Activated CD4-positive, alpha-beta T cell treated with anti-CD3 and anti-CD28 coated beads, Interleukin-2, amount 10 ng/mL, durations not matched to agents 7 days and 5 days (primary cell): ENCODE measurements around the gene TMC6. TPM values are rescaled to one million over a fixed set of nuclear protein-coding genes. Genes with fewer than 3 reads are reported as not detected.

Source experiments
- CTCF ChIA-PET: fragments of 350-600 bp; sonication (Branson Sonifier 250); formaldehyde crosslinking; loops from one replicate; lab custom pipeline; 2021; ENCODE audit warnings: antibody characterized with exemption; lab: Charles Lee
- POLR2A ChIA-PET: fragments of 350-600 bp; sonication (Branson Sonifier 250); formaldehyde crosslinking; loops from one replicate; lab custom pipeline; 2021; ENCODE audit warnings: antibody characterized with exemption; lab: Charles Lee
- DNase-seq: peaks from one replicate; pipeline ENCODE4 v3.0.0-alpha.2; 2020
- H3K27ac Mint-ChIP-seq: one replicate; pipeline ENCODE4 v1.8.0; 2021; ENCODE audit warnings: mild to moderate bottlenecking, moderate library complexity, mixed read lengths
- H3K27me3 Mint-ChIP-seq: one replicate; pipeline ENCODE4 v1.8.0; 2021; ENCODE audit warnings: mixed read lengths
- H3K36me3 Mint-ChIP-seq: one replicate; pipeline ENCODE4 v1.8.0; 2021; ENCODE audit warnings: low read depth, mixed read lengths
- H3K4me1 Mint-ChIP-seq: one replicate; pipeline ENCODE4 v1.8.0; 2021; ENCODE audit warnings: mixed read lengths
- H3K4me3 Mint-ChIP-seq: one replicate; pipeline ENCODE4 v1.8.0; 2021; ENCODE audit warnings: mild to moderate bottlenecking, moderate library complexity, mixed read lengths
- H3K9me3 Mint-ChIP-seq: one replicate; pipeline ENCODE4 v1.8.0; 2021; ENCODE audit warnings: mixed read lengths
- total RNA-seq, 2 experiments: library from RNA; stranded (reverse); gene quantifications; one replicate each; pipeline ENCODE4 v1.2.3, GENCODE V29; 2021

Gene TMC6
- total RNA-seq, 2 experiments from 2014 or later = 414 to 438 TPM

DNA sequence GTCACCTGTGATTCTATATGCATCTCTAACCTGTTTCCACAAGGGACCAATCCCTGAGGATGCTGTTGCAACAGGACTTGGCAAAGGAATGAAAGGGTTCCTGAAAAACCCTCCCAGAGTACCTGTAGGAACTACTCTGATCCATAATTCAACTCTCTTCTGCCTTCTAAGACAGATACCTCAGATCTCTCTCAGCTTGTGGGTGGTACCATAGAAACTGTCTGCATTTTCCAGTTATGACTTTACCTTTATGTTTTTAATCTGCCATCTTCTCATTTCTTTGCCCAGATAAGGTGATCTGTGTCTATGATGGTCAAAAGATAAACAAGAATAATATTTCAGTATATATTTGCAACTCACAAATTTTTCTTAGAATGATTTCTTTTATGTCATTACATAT is 65.1 kb downstream of the TMC6 start:
- Mint-ChIP-seq H3K36me3 (peaks cover 14% of the 10 kb centered on the region), H3K27ac (no peak overlapping the region), H3K27me3 (no peaks in the 10 kb centered on the region), H3K4me1 (peaks cover 8% of the 10 kb centered on the region), H3K4me3 (no peak overlapping the region), H3K9me3 (no peaks in the 10 kb centered on the region)
- POLR2A ChIA-PET = no interaction called here
- CTCF ChIA-PET = no interaction called here
- DNase-seq = no peak

DNA sequence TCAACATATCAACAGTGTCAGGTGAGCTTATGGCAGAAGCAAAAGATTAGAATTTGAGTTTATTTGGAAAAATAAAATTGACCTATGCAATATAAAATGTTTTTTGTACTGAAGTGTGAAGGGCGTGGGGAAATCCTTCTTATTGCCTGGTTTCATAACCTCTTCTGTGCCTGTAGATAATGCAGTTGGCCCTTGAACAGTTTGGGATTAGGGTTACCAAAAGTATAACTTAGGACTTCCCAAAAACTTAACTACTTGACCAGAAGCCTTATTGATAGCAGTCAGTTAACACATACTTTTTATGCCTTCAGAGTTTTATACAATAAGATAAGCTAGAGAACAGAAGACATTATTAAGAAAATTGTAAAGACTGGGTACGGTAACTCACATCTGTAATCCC is 66.0 kb downstream of the TMC6 start:
- no peak for DNase-seq
- POLR2A ChIA-PET = no interaction called here
- CTCF ChIA-PET = no interaction called here

More for the DNA sequence above, 66.0 kb downstream of the TMC6 start:
- H3K27ac Mint-ChIP-seq = no peak overlapping the region
- H3K9me3 Mint-ChIP-seq = no peaks in the 10 kb centered on the region
- H3K27me3 Mint-ChIP-seq = no peaks in the 10 kb centered on the region
- no peak overlapping the region for H3K4me3 Mint-ChIP-seq
- peaks cover 8% of the 10 kb centered on the region for H3K4me1 Mint-ChIP-seq
- H3K36me3 Mint-ChIP-seq = peaks cover 11% of the 10 kb centered on the region

Other genes with a start within 250 kb of the TMC6 start
- gene TNRC6C, start 170.1 kb downstream of the TMC6 start, total RNA-seq = 10 to 100 TPM; 40.2 to 41.8 TPM
- gene TMC8, start 2.0 kb upstream of the TMC6 start, total RNA-seq = 100 to 1,000 TPM; 331 to 364 TPM
- not detected for gene C17orf99, start 17.6 kb upstream of the TMC6 start, total RNA-seq
- gene SYNGR2, start 39.8 kb upstream of the TMC6 start, total RNA-seq = 10 to 100 TPM; 49.7 to 57.6 TPM
- gene TK1, start 58.3 kb upstream of the TMC6 start, total RNA-seq = 100 to 1,000 TPM; 121 to 136 TPM
- gene AFMID, start 58.6 kb upstream of the TMC6 start, total RNA-seq = 10 to 100 TPM; 16.8 to 17.0 TPM
- 100 to 1,000 TPM; 113 to 117 TPM for gene BIRC5, start 85.5 kb upstream of the TMC6 start, total RNA-seq
- not detected for gene TMEM235, start 102.9 kb upstream of the TMC6 start, total RNA-seq
- gene SOCS3, start 231.3 kb upstream of the TMC6 start, total RNA-seq = 10 to 100 TPM; 22.2 to 24.4 TPM
- 10 to 100 TPM; 71.1 to 78.3 TPM for gene PGS1, start 249.9 kb upstream of the TMC6 start, total RNA-seq